Neural cell (in vitro differentiated cells): ENCODE measurements around the gene LTBP4.

Experiments
- EZH2 ChIP-seq: fragments of 200-600, 300-800 bp; shearing (Covaris generic), sonication (generic); IDR thresholded peaks from 2 replicates; pipeline ENCODE4 v1.6.1; 2014; ENCODE audit warnings: antibody characterized with exemption, low read length, borderline replicate concordance, mild to moderate bottlenecking; ENCODE audit not compliant: insufficient read depth, poor library complexity, severe bottlenecking
- TF ChIP-seq, protein P1 (sequence below): fragments of 450-650 bp; IDR thresholded peaks from 2 replicates; pipeline ENCODE4 v1.5.1; 2014; ENCODE audit warnings: antibody characterized with exemption, mild to moderate bottlenecking, moderate library complexity; ENCODE audit not compliant: poor library complexity, severe bottlenecking

DNA sequence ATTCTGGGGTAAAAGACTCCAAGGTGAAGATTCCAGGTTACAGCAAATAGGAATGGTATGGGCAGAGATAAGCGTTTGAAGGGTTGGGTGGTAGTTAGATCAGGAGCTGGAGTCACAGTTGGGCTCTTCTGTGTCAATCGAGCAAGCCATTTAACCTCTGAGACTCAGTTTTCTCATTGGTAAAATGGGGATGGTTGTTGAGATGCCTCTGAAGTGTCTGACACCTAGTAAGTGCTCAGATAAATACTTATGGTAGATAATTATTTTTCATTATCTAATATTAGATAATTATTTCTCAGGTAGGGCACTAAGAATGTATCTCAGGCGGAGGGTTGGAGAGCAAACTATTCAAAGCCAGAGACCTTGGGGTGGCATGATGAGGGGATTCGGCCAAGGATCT, 7.8 kb downstream of the LTBP4 start:
- TF ChIP-seq, protein P1, sequence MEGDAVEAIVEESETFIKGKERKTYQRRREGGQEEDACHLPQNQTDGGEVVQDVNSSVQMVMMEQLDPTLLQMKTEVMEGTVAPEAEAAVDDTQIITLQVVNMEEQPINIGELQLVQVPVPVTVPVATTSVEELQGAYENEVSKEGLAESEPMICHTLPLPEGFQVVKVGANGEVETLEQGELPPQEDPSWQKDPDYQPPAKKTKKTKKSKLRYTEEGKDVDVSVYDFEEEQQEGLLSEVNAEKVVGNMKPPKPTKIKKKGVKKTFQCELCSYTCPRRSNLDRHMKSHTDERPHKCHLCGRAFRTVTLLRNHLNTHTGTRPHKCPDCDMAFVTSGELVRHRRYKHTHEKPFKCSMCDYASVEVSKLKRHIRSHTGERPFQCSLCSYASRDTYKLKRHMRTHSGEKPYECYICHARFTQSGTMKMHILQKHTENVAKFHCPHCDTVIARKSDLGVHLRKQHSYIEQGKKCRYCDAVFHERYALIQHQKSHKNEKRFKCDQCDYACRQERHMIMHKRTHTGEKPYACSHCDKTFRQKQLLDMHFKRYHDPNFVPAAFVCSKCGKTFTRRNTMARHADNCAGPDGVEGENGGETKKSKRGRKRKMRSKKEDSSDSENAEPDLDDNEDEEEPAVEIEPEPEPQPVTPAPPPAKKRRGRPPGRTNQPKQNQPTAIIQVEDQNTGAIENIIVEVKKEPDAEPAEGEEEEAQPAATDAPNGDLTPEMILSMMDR: no peak
- TF ChIP-seq EZH2: no peak
